OCI-LY3 (cell line): ENCODE results near the gene ENTR1.

Experiments used
- CTCF ChIP-seq: fragments of 200-600, 300-600 bp; sonication (generic); IDR thresholded peaks from 2 replicates; pipeline ENCODE4 v1.5.1; 2014; ENCODE audit warnings: antibody characterized with exemption, low read length, low read depth
- EZH2phosphoT487 ChIP-seq: fragments of 200-600 bp; shearing (Covaris generic); IDR thresholded peaks from 2 replicates; pipeline ENCODE4 v1.6.1; 2018; ENCODE audit warnings: antibody characterized with exemption, mixed run types, low read depth

- no peak for TF ChIP-seq CTCF
- no peak for TF ChIP-seq EZH2phosphoT487
Observed at GRCh38 chr9:136389396-136389795, 21.0 kb downstream of the ENTR1 start.
